ENCODE measurements around the gene ADCK1. TPM values are rescaled to one million over a fixed set of nuclear protein-coding genes. Genes with fewer than 3 reads are reported as not detected.
"Not testable (repeated sequence)": the region's sequence is repeated elsewhere in the genome, so short reads cannot be mapped to it uniquely, and the experiment has no call there.

The ADCK1 gene
- total RNA-seq, 1 experiment from 2014 or later: 8.3 TPM

- ChIA-PET POLR2A (ENCODE audit: low non-redundant PET) (interaction anchor here (0.5 kb wide), 1 partner anchor 168 kb away, joined by 5 read pairs; no protein-coding TSS in a partner anchor), CTCF (no interaction called here)
- Histone ChIP-seq H3K4me1 (ENCODE audit: insufficient read depth, low read length, poor library complexity, severe bottlenecking) (peaks cover 15% of the 10 kb centered on the region), H3K9me3 (ENCODE audit: low read depth, low read length, poor library complexity, severe bottlenecking) (no peaks in the 10 kb centered on the region), H3K4me3 (ENCODE audit: low read depth, low read length, poor library complexity, severe bottlenecking) (no peak overlapping the region), H3K27me3 (replicated peaks; ENCODE audit: insufficient read depth, low read depth, low read length, poor library complexity) (no peaks in the 10 kb centered on the region), H3K36me3 (ENCODE audit: insufficient read depth, low read length, poor library complexity, severe bottlenecking) (no peaks in the 10 kb centered on the region), H3K27ac (ENCODE audit: low read depth, low read length, poor library complexity, severe bottlenecking) (no peak overlapping the region)
- no peak for DNase-seq (ENCODE audit: low spot score)
- intact Hi-C loops (cut with micrococcal nuclease; ENCODE audit: unreplicated experiment): no loop called here
- no TSS peak for BruUV-seq (replicated peaks)
- TF ChIP-seq EZH2 (IDR thresholded peaks at IDR 0.05; ENCODE audit: borderline replicate concordance, low read depth, low read length, poor library complexity, severe bottlenecking) (no peak), CTCF (conservative IDR thresholded peaks at IDR 0.05; ENCODE audit: low read depth, low read length) (no peak)
Measured at GRCh38 chr14:77886010-77886409, 86.1 kb downstream of the ADCK1 start.

- DNase-seq (ENCODE audit: low spot score); POLR2A ChIA-PET (ENCODE audit: low non-redundant PET); CTCF ChIA-PET: not testable (repeated sequence)
Measured at GRCh38 chr14:77888903-77889302, 89.0 kb downstream of the ADCK1 start.

GRCh38 chr14:77889971-77890442, 90.1 kb downstream of the ADCK1 start:
- ChIA-PET POLR2A (ENCODE audit: low non-redundant PET) (no interaction called here), CTCF (no interaction called here)
- no peaks in the 10 kb centered on the region for H3K4me1 ChIP-seq (ENCODE audit: insufficient read depth, low read length, poor library complexity, severe bottlenecking)
- H3K4me3 ChIP-seq (ENCODE audit: low read depth, low read length, poor library complexity, severe bottlenecking): no peak overlapping the region
- DNase-seq (ENCODE audit: low spot score): no peak
- intact Hi-C loops (cut with micrococcal nuclease; ENCODE audit: unreplicated experiment): no loop called here
- BruUV-seq (replicated peaks): no TSS peak
- H3K36me3 ChIP-seq (ENCODE audit: insufficient read depth, low read length, poor library complexity, severe bottlenecking): no peaks in the 10 kb centered on the region
- no peaks in the 10 kb centered on the region for H3K9me3 ChIP-seq (ENCODE audit: low read depth, low read length, poor library complexity, severe bottlenecking)
- H3K27ac ChIP-seq (ENCODE audit: low read depth, low read length, poor library complexity, severe bottlenecking): no peak overlapping the region
- H3K27me3 ChIP-seq (replicated peaks; ENCODE audit: insufficient read depth, low read depth, low read length, poor library complexity): no peaks in the 10 kb centered on the region
- TF ChIP-seq EZH2 (IDR thresholded peaks at IDR 0.05; ENCODE audit: borderline replicate concordance, low read depth, low read length, poor library complexity, severe bottlenecking) (no peak), CTCF (conservative IDR thresholded peaks at IDR 0.05; ENCODE audit: low read depth, low read length) (no peak)

More at GRCh38 chr14:77888903-77889302, 89.0 kb downstream of the ADCK1 start:
- H3K9me3 ChIP-seq (ENCODE audit: low read depth, low read length, poor library complexity, severe bottlenecking); H3K27me3 ChIP-seq (replicated peaks; ENCODE audit: insufficient read depth, low read depth, low read length, poor library complexity); H3K36me3 ChIP-seq (ENCODE audit: insufficient read depth, low read length, poor library complexity, severe bottlenecking); BruUV-seq (replicated peaks); intact Hi-C loops (cut with micrococcal nuclease; ENCODE audit: unreplicated experiment); H3K4me3 ChIP-seq (ENCODE audit: low read depth, low read length, poor library complexity, severe bottlenecking); H3K27ac ChIP-seq (ENCODE audit: low read depth, low read length, poor library complexity, severe bottlenecking); H3K4me1 ChIP-seq (ENCODE audit: insufficient read depth, low read length, poor library complexity, severe bottlenecking): not testable (repeated sequence)

GRCh38 chr14:77890873-77891272, 91.0 kb downstream of the ADCK1 start:
- intact Hi-C loops (cut with micrococcal nuclease; ENCODE audit: unreplicated experiment): no loop called here
- TF ChIP-seq CTCF (conservative IDR thresholded peaks at IDR 0.05; ENCODE audit: low read depth, low read length): no peak
- TF ChIP-seq EZH2 (IDR thresholded peaks at IDR 0.05; ENCODE audit: borderline replicate concordance, low read depth, low read length, poor library complexity, severe bottlenecking): no peak
- POLR2A ChIA-PET (ENCODE audit: low non-redundant PET): no interaction called here
- no peak overlapping the region for H3K27ac ChIP-seq (ENCODE audit: low read depth, low read length, poor library complexity, severe bottlenecking)
- CTCF ChIA-PET: no interaction called here
- no peaks in the 10 kb centered on the region for H3K27me3 ChIP-seq (replicated peaks; ENCODE audit: insufficient read depth, low read depth, low read length, poor library complexity)
- H3K4me1 ChIP-seq (ENCODE audit: insufficient read depth, low read length, poor library complexity, severe bottlenecking): no peaks in the 10 kb centered on the region
- H3K4me3 ChIP-seq (ENCODE audit: low read depth, low read length, poor library complexity, severe bottlenecking): no peak overlapping the region
- no peaks in the 10 kb centered on the region for H3K36me3 ChIP-seq (ENCODE audit: insufficient read depth, low read length, poor library complexity, severe bottlenecking)
- BruUV-seq (replicated peaks): no TSS peak
- H3K9me3 ChIP-seq (ENCODE audit: low read depth, low read length, poor library complexity, severe bottlenecking): no peaks in the 10 kb centered on the region
- no peak for DNase-seq (ENCODE audit: low spot score)

Measured in A673 (cell line).